Epithelial cell of alveolus of lung (primary cell): ENCODE results near the gene KRTAP9-4. TPM values are rescaled to one million over a fixed set of nuclear protein-coding genes. Genes with fewer than 3 reads are reported as not detected.

Source experiments
- total RNA-seq: library from RNA; depleted of rRNA; stranded (reverse); fragments of >200 nt; gene quantifications from 2 replicates; pipeline ENCODE4 v1.2.1, GENCODE V29; 2015

The KRTAP9-4 gene, protein sequence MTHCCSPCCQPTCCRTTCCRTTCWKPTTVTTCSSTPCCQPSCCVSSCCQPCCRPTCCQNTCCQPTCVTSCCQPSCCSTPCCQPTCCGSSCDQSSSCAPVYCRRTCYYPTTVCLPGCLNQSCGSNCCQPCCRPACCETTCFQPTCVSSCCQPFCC
- total RNA-seq = not detected in 2 replicates

DNA sequence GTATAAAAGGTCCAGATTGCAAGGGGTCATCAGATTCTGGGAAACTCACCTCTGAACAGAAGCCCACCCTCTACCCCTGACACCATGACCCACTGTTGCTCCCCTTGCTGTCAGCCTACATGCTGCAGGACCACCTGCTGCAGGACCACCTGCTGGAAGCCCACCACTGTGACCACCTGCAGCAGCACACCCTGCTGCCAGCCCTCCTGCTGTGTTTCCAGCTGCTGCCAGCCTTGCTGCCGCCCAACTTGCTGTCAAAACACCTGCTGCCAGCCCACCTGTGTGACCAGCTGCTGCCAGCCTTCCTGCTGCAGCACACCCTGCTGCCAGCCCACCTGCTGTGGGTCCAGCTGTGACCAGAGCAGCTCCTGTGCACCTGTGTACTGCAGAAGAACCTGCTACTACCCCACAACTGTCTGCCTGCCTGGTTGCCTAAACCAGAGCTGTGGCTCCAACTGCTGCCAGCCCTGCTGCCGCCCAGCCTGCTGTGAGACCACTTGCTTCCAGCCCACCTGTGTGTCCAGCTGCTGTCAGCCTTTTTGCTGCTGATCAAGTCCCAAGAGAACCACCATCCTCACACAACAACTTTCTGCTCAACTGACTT is at the start of gene KRTAP9-4:
KRTAP9-4 (plus strand) TSS at position 51 of the 604 bp plus-strand sequence; CDS start at position 85, 34 bp downstream.

DNA sequence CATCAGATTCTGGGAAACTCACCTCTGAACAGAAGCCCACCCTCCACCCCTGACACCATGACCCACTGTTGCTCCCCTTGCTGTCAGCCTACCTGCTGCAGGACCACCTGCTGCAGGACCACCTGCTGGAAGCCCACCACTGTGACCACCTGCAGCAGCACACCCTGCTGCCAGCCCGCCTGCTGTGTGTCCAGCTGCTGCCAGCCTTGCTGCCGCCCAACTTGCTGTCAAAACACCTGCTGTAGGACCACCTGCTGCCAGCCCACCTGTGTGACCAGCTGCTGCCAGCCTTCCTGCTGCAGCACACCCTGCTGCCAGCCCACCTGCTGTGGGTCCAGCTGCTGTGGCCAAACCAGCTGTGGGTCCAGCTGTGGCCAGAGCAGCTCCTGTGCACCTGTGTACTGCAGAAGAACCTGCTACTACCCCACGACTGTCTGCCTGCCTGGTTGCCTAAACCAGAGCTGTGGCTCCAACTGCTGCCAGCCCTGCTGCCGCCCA is 22.8 kb upstream of the KRTAP9-4 start, which contains the start of gene KRTAP9-2:
KRTAP9-2 (plus strand) TSS at position 51 of the 498 bp plus-strand sequence; CDS start at position 58, 7 bp downstream.

DNA sequence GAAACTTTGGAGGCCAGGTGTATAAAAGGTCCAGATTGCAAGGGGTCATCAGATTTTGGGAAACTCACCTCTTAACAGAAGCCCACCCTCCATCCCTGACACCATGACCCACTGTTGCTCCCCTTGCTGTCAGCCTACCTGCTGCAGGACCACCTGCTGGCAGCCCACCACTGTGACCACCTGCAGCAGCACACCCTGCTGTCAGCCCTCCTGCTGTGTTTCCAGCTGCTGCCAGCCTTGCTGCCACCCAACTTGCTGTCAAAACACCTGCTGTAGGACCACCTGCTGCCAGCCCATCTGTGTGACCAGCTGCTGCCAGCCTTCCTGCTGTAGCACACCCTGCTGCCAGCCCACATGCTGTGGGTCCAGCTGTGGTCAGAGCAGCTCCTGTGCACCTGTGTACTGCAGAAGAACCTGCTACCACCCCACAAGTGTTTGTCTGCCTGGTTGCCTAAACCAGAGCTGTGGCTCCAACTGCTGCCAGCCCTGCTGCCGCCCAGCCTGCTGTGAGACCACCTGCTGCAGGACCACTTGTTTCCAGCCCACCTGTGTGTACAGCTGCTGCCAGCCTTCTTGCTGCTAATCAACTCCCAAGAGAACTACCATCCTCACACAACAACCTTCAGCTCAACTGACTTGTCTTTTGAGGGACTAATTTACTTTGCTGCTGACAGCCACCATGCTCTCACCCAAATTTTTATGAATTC is 16.9 kb upstream of the KRTAP9-4 start, which contains the start of gene KRTAP9-3:
KRTAP9-3 (plus strand) TSS at position 51 of the 707 bp plus-strand sequence; CDS start at position 104, 53 bp downstream.

DNA sequence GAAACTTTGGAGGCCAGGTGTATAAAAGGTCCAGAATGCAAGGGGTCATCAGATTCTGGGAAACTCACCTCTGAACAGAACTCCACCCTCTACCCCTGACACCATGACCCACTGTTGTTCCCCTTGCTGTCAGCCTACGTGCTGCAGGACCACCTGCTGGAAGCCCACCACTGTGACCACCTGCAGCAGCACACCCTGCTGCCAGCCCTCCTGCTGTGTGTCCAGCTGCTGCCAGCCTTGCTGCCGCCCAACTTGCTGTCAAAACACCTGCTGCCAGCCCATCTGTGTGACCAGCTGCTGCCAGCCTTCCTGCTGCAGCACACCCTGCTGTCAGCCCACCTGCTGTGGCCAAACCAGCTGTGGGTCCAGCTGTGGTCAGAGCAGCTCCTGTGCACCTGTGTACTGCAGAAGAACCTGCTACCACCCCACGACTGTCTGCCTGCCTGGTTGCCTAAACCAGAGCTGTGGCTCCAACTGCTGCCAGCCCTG is 11.5 kb upstream of the KRTAP9-4 start, which contains the start of gene KRTAP9-8:
KRTAP9-8 (plus strand) TSS at position 51 of the 489 bp plus-strand sequence; CDS start at position 104, 53 bp downstream.

DNA sequence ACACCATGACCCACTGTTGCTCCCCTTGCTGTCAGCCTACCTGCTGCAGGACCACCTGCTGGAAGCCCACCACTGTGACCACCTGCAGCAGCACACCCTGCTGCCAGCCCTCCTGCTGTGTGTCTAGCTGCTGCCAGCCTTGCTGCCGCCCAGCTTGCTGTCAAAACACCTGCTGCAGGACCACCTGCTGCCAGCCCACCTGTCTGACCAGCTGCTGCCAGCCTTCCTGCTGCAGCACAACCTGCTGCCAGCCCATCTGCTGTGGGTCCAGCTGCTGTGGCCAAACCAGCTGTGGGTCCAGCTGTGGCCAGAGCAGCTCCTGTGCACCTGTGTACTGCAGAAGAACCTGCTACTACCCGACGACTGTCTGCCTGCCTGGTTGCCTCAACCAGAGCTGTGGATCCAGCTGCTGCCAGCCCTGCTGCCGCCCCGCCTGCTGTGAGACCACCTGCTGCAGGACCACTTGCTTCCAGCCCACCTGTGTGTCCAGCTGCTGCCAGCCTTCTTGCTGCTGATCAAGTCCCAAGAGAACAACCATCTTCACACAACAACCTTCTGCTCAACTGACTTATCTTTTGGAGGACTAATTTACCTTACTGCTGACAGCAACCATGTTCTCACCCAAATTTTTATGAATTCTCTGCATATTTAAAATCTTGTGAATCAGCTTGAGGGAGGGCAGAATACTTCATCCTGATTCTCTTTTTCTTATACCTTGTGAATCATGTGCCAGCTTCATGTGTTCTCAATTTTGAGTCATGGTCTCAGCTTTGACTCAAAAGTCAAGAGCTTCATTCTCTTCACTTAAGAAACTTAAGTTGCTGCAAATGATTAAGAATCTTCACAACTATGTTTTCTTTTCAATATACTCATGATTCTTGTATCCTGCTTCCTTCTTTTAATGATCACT is 6.1 kb downstream of the KRTAP9-4 start, which contains the start of gene KRTAP9-9:
KRTAP9-9 (plus strand) TSS at position 4 of the 910 bp plus-strand sequence.

DNA sequence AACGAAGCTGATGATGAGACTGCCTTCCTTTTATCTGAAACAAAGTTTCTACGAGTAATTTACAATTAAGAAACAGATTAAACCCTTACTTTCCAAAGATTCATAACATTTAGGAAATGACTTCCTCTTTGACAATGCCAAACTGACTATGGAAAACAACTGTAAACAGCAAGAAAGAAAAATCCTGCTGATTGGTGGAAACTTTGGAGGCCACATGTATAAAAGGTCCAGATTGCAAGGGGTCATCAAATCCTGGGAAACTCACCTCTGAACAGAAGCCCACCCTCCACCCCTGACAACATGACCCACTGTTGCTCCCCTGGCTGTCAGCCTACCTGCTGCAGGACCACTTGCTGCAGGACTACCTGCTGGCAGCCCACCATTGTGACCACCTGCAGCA is 15.6 kb downstream of the KRTAP9-4 start, which contains the start of gene KRTAP9-6:
KRTAP9-6 (plus strand) TSS at position 301 of the 400 bp plus-strand sequence; CDS start at position 301, 0 bp downstream.

DNA sequence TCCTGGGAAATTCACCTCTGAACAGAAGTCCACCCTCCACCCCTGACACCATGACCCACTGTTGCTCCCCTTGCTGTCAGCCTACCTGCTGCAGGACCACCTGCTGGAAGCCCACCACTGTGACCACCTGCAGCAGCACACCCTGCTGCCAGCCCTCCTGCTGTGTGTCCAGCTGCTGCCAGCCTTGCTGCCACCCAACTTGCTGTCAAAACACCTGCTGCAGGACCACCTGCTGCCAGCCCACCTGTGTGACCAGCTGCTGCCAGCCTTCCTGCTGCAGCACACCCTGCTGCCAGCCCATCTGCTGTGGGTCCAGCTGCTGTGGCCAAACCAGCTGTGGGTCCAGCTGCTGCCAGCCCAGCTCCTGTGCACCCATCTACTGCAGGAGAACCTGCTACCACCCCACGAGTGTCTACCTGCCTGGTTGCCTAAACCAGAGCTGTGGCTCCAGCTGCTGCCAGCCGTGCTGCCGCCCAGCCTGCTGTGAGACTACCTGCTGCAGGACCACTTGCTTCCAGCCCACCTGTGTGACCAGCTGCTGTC is 26.2 kb downstream of the KRTAP9-4 start, which contains the start of gene KRTAP9-7:
KRTAP9-7 (plus strand) TSS at position 51 of the 543 bp plus-strand sequence; CDS start at position 51, 0 bp downstream.

Other genes starting within 250 kb of the KRTAP9-4 start
- not detected in 2 replicates for gene KRTAP3-2, start 249.8 kb upstream of the KRTAP9-4 start, total RNA-seq
- gene KRTAP3-1, start 240.6 kb upstream of the KRTAP9-4 start, total RNA-seq = not detected in 2 replicates
- 10.1 TPM in 1 of 2 replicates, not detected in the other for gene KRTAP1-5, start 222.5 kb upstream of the KRTAP9-4 start, total RNA-seq
- gene KRTAP1-4, start 219.5 kb upstream of the KRTAP9-4 start, total RNA-seq = not detected in 2 replicates
- not detected in 2 replicates for gene KRTAP1-3, start 214.8 kb upstream of the KRTAP9-4 start, total RNA-seq
- not detected in 2 replicates for gene KRTAP1-1, start 208.2 kb upstream of the KRTAP9-4 start, total RNA-seq
- gene KRTAP2-1, start 202.4 kb upstream of the KRTAP9-4 start, total RNA-seq = not detected in 2 replicates
- not detected in 2 replicates for gene KRTAP2-2, start 194.5 kb upstream of the KRTAP9-4 start, total RNA-seq
- 1.9 TPM in 1 of 2 replicates, not detected in the other for gene KRTAP2-3, start 189.6 kb upstream of the KRTAP9-4 start, total RNA-seq
- not detected in 2 replicates for gene KRTAP2-4, start 183.8 kb upstream of the KRTAP9-4 start, total RNA-seq
- gene KRTAP4-7, start 165.5 kb upstream of the KRTAP9-4 start, total RNA-seq = not detected in 2 replicates
- gene KRTAP4-8, start 151.5 kb upstream of the KRTAP9-4 start, total RNA-seq = not detected in 2 replicates
- not detected in 2 replicates for gene KRTAP4-16, start 147.5 kb upstream of the KRTAP9-4 start, total RNA-seq
- not detected in 2 replicates for gene KRTAP4-9, start 144.3 kb upstream of the KRTAP9-4 start, total RNA-seq
- gene KRTAP4-11, start 131.3 kb upstream of the KRTAP9-4 start, total RNA-seq = not detected in 2 replicates
- not detected in 2 replicates for gene KRTAP4-12, start 125.5 kb upstream of the KRTAP9-4 start, total RNA-seq
- not detected in 2 replicates for gene KRTAP4-6, start 109.1 kb upstream of the KRTAP9-4 start, total RNA-seq
- gene KRTAP4-5, start 99.9 kb upstream of the KRTAP9-4 start, total RNA-seq = not detected in 2 replicates
- gene KRTAP4-4, start 88.9 kb upstream of the KRTAP9-4 start, total RNA-seq = not detected in 2 replicates
- gene KRTAP4-3, start 81.5 kb upstream of the KRTAP9-4 start, total RNA-seq = not detected in 2 replicates
- gene KRTAP4-2, start 71.5 kb upstream of the KRTAP9-4 start, total RNA-seq = not detected in 2 replicates
- 0.13 TPM in 1 of 2 replicates, not detected in the other for gene KRTAP4-1, start 64.8 kb upstream of the KRTAP9-4 start, total RNA-seq
- not detected in 2 replicates for gene KRTAP9-1, start 59.8 kb upstream of the KRTAP9-4 start, total RNA-seq
- not detected in 2 replicates for gene KRTAP9-2, start 23.0 kb upstream of the KRTAP9-4 start, total RNA-seq
- not detected in 2 replicates for gene KRTAP9-3, start 17.2 kb upstream of the KRTAP9-4 start, total RNA-seq
- not detected in 2 replicates for gene KRTAP9-8, start 11.7 kb upstream of the KRTAP9-4 start, total RNA-seq
- not detected in 2 replicates for gene KRTAP9-9, start 5.7 kb downstream of the KRTAP9-4 start, total RNA-seq
- not detected in 2 replicates for gene KRTAP9-6, start 15.7 kb downstream of the KRTAP9-4 start, total RNA-seq
- not detected in 2 replicates for gene KRTAP9-7, start 26.0 kb downstream of the KRTAP9-4 start, total RNA-seq
- gene KRTAP29-1, start 53.2 kb downstream of the KRTAP9-4 start, total RNA-seq = not detected in 2 replicates
- gene KRTAP16-1, start 59.6 kb downstream of the KRTAP9-4 start, total RNA-seq = not detected in 2 replicates
- gene KRTAP17-1, start 66.0 kb downstream of the KRTAP9-4 start, total RNA-seq = not detected in 2 replicates
- not detected in 2 replicates for gene KRT33A, start 101.1 kb downstream of the KRTAP9-4 start, total RNA-seq
- gene KRT33B, start 120.1 kb downstream of the KRTAP9-4 start, total RNA-seq = not detected in 2 replicates
- 8.0 TPM in 1 of 2 replicates, not detected in the other for gene KRT34, start 132.6 kb downstream of the KRTAP9-4 start, total RNA-seq
- gene KRT31, start 147.9 kb downstream of the KRTAP9-4 start, total RNA-seq = not detected in 2 replicates
- gene KRT37, start 174.9 kb downstream of the KRTAP9-4 start, total RNA-seq = not detected in 2 replicates
- not detected in 2 replicates for gene KRT38, start 191.3 kb downstream of the KRTAP9-4 start, total RNA-seq
- gene KRT32, start 217.7 kb downstream of the KRTAP9-4 start, total RNA-seq = 0.13 TPM in 1 of 2 replicates, not detected in the other
- gene KRT35, start 231.5 kb downstream of the KRTAP9-4 start, total RNA-seq = not detected in 2 replicates
- not detected in 2 replicates for gene KRT36, start 240.2 kb downstream of the KRTAP9-4 start, total RNA-seq